Neural cell (in vitro differentiated cells): ENCODE measurements around the gene MAB21L4. TPM values are rescaled to one million over a fixed set of nuclear protein-coding genes. Genes with fewer than 3 reads are reported as not detected.

ENCODE experiments used
- H2AFZ ChIP-seq: fragments of 200-600, 300-800 bp; sonication (generic), shearing (Covaris generic); 2 replicates; pipeline ENCODE4 v1.6.0; 2014; ENCODE audit warnings: low read depth, mild to moderate bottlenecking, antibody characterized with exemption, low read length, moderate library complexity
- H3F3A ChIP-seq: fragments of 200-600 bp; shearing (Covaris generic); 2 replicates; pipeline ENCODE4 v1.6.1; 2016; ENCODE audit warnings: mild to moderate bottlenecking, moderate library complexity, mixed read lengths, antibody characterized with exemption, low read length; ENCODE audit not compliant: insufficient read depth, poor library complexity, severe bottlenecking
- H3K27ac ChIP-seq: fragments of 200-600, 300-800 bp; sonication (generic), shearing (Covaris generic); 2 replicates; pipeline ENCODE4 v1.5.1; 2014; ENCODE audit warnings: mild to moderate bottlenecking, low read length, moderate library complexity
- H3K27me3 ChIP-seq: fragments of 300-800, 200-600 bp; sonication (generic), shearing (Covaris generic); 2 replicates; pipeline ENCODE4 v1.6.0; 2014; ENCODE audit warnings: mild to moderate bottlenecking, low read depth, low read length, moderate library complexity; ENCODE audit not compliant: insufficient read depth
- H3K36me3 ChIP-seq: fragments of 300-800, 200-600 bp; sonication (generic), shearing (Covaris generic); 2 replicates; pipeline ENCODE4 v1.5.1; 2014; ENCODE audit warnings: mild to moderate bottlenecking, antibody characterized with exemption, low read length, moderate library complexity; ENCODE audit not compliant: insufficient read depth
- H3K4me2 ChIP-seq: fragments of 300-800, 200-600 bp; sonication (generic), shearing (Covaris generic); 2 replicates; pipeline ENCODE4 v1.6.0; 2014; ENCODE audit warnings: mild to moderate bottlenecking, low read length
- H3K4me3 ChIP-seq: fragments of 300-800, 200-600 bp; sonication (generic), shearing (Covaris generic); 2 replicates; pipeline ENCODE4 v1.5.1; 2014; ENCODE audit warnings: mild to moderate bottlenecking, low read length, moderate library complexity
- H3K79me2 ChIP-seq: fragments of 200-600 bp; shearing (Covaris generic); replicated peaks from 2 replicates; pipeline ENCODE4 v1.6.0; 2014; ENCODE audit warnings: mild to moderate bottlenecking, low read length, moderate library complexity; ENCODE audit not compliant: insufficient read depth
- H3K9ac ChIP-seq: fragments of 300-800, 200-600 bp; sonication (generic), shearing (Covaris generic); 2 replicates; pipeline ENCODE4 v1.6.1; 2016; ENCODE audit warnings: mild to moderate bottlenecking, low read length, mixed read lengths
- H3K9me2 ChIP-seq: fragments of 200-600 bp; shearing (Covaris generic); 2 replicates; pipeline ENCODE4 v1.6.1; 2016; ENCODE audit warnings: mild to moderate bottlenecking, low read length, mixed read lengths; ENCODE audit not compliant: insufficient read depth
- H3K9me3 ChIP-seq: fragments of 200-600, 300-800 bp; sonication (generic), shearing (Covaris generic); 2 replicates; pipeline ENCODE4 v1.6.1; 2016; ENCODE audit warnings: mild to moderate bottlenecking, mixed run types, low read length, moderate library complexity, mixed read lengths
- H4K20me1 ChIP-seq: fragments of 200-600 bp; shearing (Covaris generic); 2 replicates; pipeline ENCODE4 v1.6.1; 2016; ENCODE audit warnings: mild to moderate bottlenecking, mixed run types; ENCODE audit not compliant: insufficient read depth
- EP300 ChIP-seq: fragments of 450-650 bp; conservative IDR thresholded peaks from 2 replicates; pipeline ENCODE4 v1.6.1; 2014; ENCODE audit warnings: antibody characterized with exemption, mild to moderate bottlenecking, moderate library complexity; ENCODE audit not compliant: poor library complexity, severe bottlenecking
- EZH2 ChIP-seq: fragments of 200-600, 300-800 bp; shearing (Covaris generic), sonication (generic); IDR thresholded peaks from 2 replicates; pipeline ENCODE4 v1.6.1; 2014; ENCODE audit warnings: antibody characterized with exemption, low read length, borderline replicate concordance, mild to moderate bottlenecking; ENCODE audit not compliant: insufficient read depth, poor library complexity, severe bottlenecking
- MXI1 ChIP-seq: fragments of 450-650 bp; conservative IDR thresholded peaks from 2 replicates; pipeline ENCODE4 v1.6.1; 2014; ENCODE audit warnings: antibody characterized with exemption, mild to moderate bottlenecking; ENCODE audit not compliant: poor library complexity, severe bottlenecking
- POLR2AphosphoS5 ChIP-seq: IDR thresholded peaks from 2 replicates; pipeline ENCODE4 v1.6.1; 2012
- RAD21 ChIP-seq: fragments of 450-650 bp; conservative IDR thresholded peaks from 2 replicates; pipeline ENCODE4 v1.6.1; 2014; ENCODE audit warnings: antibody characterized with exemption, mild to moderate bottlenecking, moderate library complexity
- REST ChIP-seq: IDR thresholded peaks from 2 replicates; pipeline ENCODE4 v1.6.1; 2012; ENCODE audit warnings: borderline replicate concordance
- SMC3 ChIP-seq: fragments of 450-650 bp; conservative IDR thresholded peaks from 2 replicates; pipeline ENCODE4 v1.6.1; 2014; ENCODE audit warnings: antibody characterized with exemption, mild to moderate bottlenecking, moderate library complexity; ENCODE audit not compliant: poor library complexity
- TAF1 ChIP-seq: IDR thresholded peaks from 2 replicates; pipeline ENCODE4 v1.6.1; 2012; ENCODE audit warnings: low read depth
- polyA plus RNA-seq: library from polyadenylated mRNA; depleted of rRNA; stranded (reverse); fragments of >200 nt; gene quantifications from 2 replicates; pipeline ENCODE4 v1.2.3, GENCODE V29; 2014
- TF ChIP-seq, protein P1 (sequence below): fragments of 450-650 bp; IDR thresholded peaks from 2 replicates; pipeline ENCODE4 v1.5.1; 2014; ENCODE audit warnings: antibody characterized with exemption, mild to moderate bottlenecking, moderate library complexity; ENCODE audit not compliant: poor library complexity, severe bottlenecking

The MAB21L4 gene
- polyA plus RNA-seq, 1 donor from 2014 or later = not detected

DNA sequence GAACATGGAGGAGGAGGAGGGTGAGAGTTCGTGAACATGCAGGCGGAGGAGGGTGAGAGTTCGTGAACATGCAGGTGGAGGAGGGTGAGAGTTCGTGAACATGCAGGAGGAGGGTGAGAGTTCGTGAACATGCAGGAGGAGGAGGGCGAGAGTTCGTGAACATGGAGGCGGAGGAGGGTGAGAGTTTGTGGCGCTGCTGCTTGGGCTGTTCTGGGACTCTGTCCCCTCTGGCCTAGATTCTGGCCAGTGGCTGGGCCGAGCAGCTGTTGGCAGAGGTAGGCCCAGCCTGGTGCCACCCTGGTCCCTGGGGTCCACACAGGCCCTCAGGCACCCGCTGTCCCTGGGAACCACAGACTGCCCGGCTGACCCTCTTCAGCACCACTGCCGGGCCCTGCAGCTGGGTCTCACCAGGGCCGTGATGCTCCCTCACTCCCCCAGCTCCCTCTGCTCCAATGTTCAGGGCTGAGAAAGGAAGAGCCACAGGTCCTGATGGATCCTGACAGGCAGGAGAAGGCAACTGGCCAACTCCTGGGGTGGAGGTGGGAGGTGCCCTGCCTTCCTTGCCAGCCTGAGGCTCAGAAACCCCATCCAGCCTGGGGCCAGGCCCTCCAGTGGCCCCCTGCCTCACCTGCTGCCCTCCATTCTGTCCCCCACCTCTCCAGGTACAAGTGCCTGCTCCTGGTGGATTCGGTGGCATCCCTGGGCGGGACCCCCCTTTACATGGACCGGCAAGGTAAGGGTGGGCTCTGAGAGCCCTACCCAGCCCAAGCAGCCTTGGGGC lies 23.4 kb downstream of the MAB21L4 start:
- Histone ChIP-seq H3F3A (no peaks in the 10 kb centered on the region), H4K20me1 (no peaks in the 10 kb centered on the region), H3K9ac (no peak overlapping the region), H3K9me2 (no peaks in the 10 kb centered on the region), H3K36me3 (no peaks in the 10 kb centered on the region), H3K4me2 (no peak overlapping the region), H3K4me3 (no peak overlapping the region), H3K27ac (no peak overlapping the region), H3K9me3 (no peaks in the 10 kb centered on the region), H3K27me3 (no peaks in the 10 kb centered on the region), H2AFZ (no peak overlapping the region), H3K79me2 (no peaks in the 10 kb centered on the region)
- TF ChIP-seq REST (no peak), TAF1 (no peak), SMC3 (no peak), RAD21 (no peak), EZH2 (no peak), EP300 (no peak), POLR2AphosphoS5 (no peak), MXI1 (no peak)
- TF ChIP-seq, protein P1, sequence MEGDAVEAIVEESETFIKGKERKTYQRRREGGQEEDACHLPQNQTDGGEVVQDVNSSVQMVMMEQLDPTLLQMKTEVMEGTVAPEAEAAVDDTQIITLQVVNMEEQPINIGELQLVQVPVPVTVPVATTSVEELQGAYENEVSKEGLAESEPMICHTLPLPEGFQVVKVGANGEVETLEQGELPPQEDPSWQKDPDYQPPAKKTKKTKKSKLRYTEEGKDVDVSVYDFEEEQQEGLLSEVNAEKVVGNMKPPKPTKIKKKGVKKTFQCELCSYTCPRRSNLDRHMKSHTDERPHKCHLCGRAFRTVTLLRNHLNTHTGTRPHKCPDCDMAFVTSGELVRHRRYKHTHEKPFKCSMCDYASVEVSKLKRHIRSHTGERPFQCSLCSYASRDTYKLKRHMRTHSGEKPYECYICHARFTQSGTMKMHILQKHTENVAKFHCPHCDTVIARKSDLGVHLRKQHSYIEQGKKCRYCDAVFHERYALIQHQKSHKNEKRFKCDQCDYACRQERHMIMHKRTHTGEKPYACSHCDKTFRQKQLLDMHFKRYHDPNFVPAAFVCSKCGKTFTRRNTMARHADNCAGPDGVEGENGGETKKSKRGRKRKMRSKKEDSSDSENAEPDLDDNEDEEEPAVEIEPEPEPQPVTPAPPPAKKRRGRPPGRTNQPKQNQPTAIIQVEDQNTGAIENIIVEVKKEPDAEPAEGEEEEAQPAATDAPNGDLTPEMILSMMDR = no peak

DNA sequence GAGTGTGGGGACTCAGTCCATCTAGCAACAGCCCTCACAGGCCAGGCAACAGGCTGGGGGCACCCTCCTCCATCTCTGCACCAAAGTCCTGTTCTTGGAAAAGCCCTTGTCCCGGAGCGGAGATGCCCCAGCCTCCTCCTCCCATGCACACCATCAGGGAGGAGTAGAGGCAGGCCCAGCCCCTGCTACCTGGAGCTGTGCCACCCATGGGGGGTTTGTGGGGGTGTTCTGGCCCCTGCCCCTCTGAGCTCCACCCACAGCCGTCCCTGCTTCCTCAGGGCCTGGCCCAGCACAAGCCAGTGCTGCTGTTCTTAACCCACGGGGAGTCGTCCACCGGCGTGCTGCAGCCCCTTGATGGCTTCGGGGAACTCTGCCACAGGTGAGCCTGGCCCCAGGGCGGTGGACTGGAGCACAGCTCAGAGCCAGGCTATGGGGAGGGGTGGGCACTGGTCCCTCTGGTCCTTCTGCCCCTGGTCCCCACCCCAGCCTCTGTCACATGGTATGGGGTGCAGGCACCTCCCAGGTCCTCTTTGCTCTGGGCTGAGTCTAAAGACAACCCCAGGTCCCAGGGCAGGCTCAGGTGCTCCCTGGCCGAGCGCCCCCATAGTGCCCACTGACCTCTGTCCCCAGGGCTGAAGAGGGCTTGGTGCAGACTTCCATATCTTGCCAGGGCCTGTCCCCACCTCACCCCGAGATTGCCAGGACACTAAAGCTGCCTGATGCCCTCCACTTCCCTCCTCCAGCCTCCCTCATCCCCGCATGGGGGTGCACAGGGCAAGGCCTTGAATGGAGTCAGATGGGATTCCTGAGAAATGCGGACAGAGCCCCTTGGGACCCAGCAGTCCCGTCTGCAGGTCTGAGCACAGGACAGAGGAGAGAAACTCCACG lies 24.6 kb downstream of the MAB21L4 start:
- H4K20me1 ChIP-seq = no peaks in the 10 kb centered on the region
- H2AFZ ChIP-seq = no peak overlapping the region
- no peaks in the 10 kb centered on the region for H3K79me2 ChIP-seq
- H3K9ac ChIP-seq = no peak overlapping the region
- no peaks in the 10 kb centered on the region for H3K9me3 ChIP-seq
- TF ChIP-seq MXI1 (no peak), EP300 (no peak), POLR2AphosphoS5 (no peak), RAD21 (no peak), EZH2 (no peak), SMC3 (no peak), REST (no peak), TAF1 (no peak)
- TF ChIP-seq, protein P1 = no peak
- H3K4me3 ChIP-seq = no peak overlapping the region
- H3K4me2 ChIP-seq = no peak overlapping the region
- no peaks in the 10 kb centered on the region for H3K9me2 ChIP-seq
- no peak overlapping the region for H3K27ac ChIP-seq
- no peaks in the 10 kb centered on the region for H3F3A ChIP-seq
- no peaks in the 10 kb centered on the region for H3K36me3 ChIP-seq
- H3K27me3 ChIP-seq = no peaks in the 10 kb centered on the region
